ENCODE results near the gene PTPRN2. TPM values are rescaled to one million over a fixed set of nuclear protein-coding genes. Genes with fewer than 3 reads are reported as not detected.

Gene PTPRN2
- total and polyA plus RNA-seq, 2 donors (not counting 3 experiments of a cell fraction or from before 2014, with no cell fraction given): 0.62 to 0.88 TPM

GRCh38 chr7:157904866-157905570 lies 682.6 kb downstream of the PTPRN2 start:
- H3K27me3 ChIP-seq (ENCODE audit: control insufficient read depth in 2 of 2, insufficient read depth in 2 of 2, low read length in 2 of 2): no peaks in the 10 kb centered on the region
- no peak overlapping the region for H2AFZ ChIP-seq (ENCODE audit: low read depth, low read length)
- intact Hi-C loops (cut with micrococcal nuclease) (loop anchor here (5.0 kb wide), 1 partner anchor 1683 kb away; no protein-coding TSS in a partner anchor), dilution Hi-C loops (cut with MboI; ENCODE audit: extremely low pct_ligation_motif_present, low sequenced_read_pairs) (no loop called here)
- DNase-seq (ENCODE audit: low read depth, low spot score) (no peak), FAIRE-seq (no peak)
- ChIA-PET POLR2A (no interaction called here), CTCF (no interaction called here)
- no peaks in the 10 kb centered on the region for H3K4me1 ChIP-seq (ENCODE audit: control insufficient read depth, extremely low read depth, insufficient read depth, low read length)
- H4K20me1 ChIP-seq (replicated peaks; ENCODE audit: control insufficient read depth, extremely low read depth, insufficient read depth, low read length): no peaks in the 10 kb centered on the region
- no peak overlapping the region for H3K4me2 ChIP-seq (ENCODE audit: insufficient read depth, low read length)
- H3K27ac ChIP-seq (ENCODE audit: insufficient read depth, low read depth, low read length): no peak overlapping the region
- no peak overlapping the region for H3K4me3 ChIP-seq (replicated peaks in 1 of 3; ENCODE audit: insufficient read depth in 1 of 3, low read depth in 1 of 3, low read length in 3 of 3)
- no peaks in the 10 kb centered on the region for H3K9me1 ChIP-seq (replicated peaks; ENCODE audit: control insufficient read depth, extremely low read depth, insufficient read depth, low read length)
- H3K9ac ChIP-seq (replicated peaks; ENCODE audit: extremely low read depth, insufficient read depth, low read length): no peak overlapping the region
- H3K36me3 ChIP-seq (ENCODE audit: control insufficient read depth in 2 of 2, extremely low read depth in 1 of 2, insufficient read depth in 2 of 2, low read length in 2 of 2): no peaks in the 10 kb centered on the region
- H3K79me2 ChIP-seq (ENCODE audit: control insufficient read depth, insufficient read depth, low read length): no peaks in the 10 kb centered on the region
- TF ChIP-seq MAX (IDR thresholded peaks at IDR 0.05; ENCODE audit: insufficient read depth, insufficient read length) (no peak), JUN (IDR thresholded peaks at IDR 0.05; ENCODE audit: borderline replicate concordance, insufficient read depth, insufficient read length, low read depth) (no peak), EZH2 (IDR thresholded peaks at IDR 0.05; ENCODE audit: borderline replicate concordance, low read depth, low read length, severe bottlenecking) (no peak), FOS (IDR thresholded peaks at IDR 0.05; ENCODE audit: borderline replicate concordance, insufficient read depth, low read length) (no peak), POLR2AphosphoS5 (IDR thresholded peaks at IDR 0.05; ENCODE audit: insufficient read depth, low read depth, low read length) (no peak), POLR2A (IDR thresholded peaks at IDR 0.05; ENCODE audit: low read depth, low read length) (no peak), CTCF (IDR thresholded peaks at IDR 0.05; ENCODE audit: extremely low read depth in 1 of 2, insufficient read depth in 1 of 2, low read depth in 1 of 2, low read length in 2 of 2) (no peak), GATA2 (IDR thresholded peaks at IDR 0.05; ENCODE audit: insufficient read depth, insufficient read length, low read depth, low read length) (no peak), MYC (IDR thresholded peaks at IDR 0.05; ENCODE audit: low read depth, low read length) (no peak)
- no TSS peak for BruUV-seq (replicated peaks)
- peaks cover 4% of the 10 kb centered on the region for H3K9me3 ChIP-seq (replicated peaks; ENCODE audit: control insufficient read depth, insufficient read depth, low read length)

Data from endothelial cell of umbilical vein (primary cell).